Measurements from ENCODE around the gene MUC20. TPM values are rescaled to one million over a fixed set of nuclear protein-coding genes. Genes with fewer than 3 reads are reported as not detected.
"Not testable (repeated sequence)": the region's sequence is repeated elsewhere in the genome, so short reads cannot be mapped to it uniquely, and the experiment has no call there.

Gene MUC20
- total and polyA plus RNA-seq, 2 experiments from 2014 or later, result 0.29 TPM; not detected in 1

DNA sequence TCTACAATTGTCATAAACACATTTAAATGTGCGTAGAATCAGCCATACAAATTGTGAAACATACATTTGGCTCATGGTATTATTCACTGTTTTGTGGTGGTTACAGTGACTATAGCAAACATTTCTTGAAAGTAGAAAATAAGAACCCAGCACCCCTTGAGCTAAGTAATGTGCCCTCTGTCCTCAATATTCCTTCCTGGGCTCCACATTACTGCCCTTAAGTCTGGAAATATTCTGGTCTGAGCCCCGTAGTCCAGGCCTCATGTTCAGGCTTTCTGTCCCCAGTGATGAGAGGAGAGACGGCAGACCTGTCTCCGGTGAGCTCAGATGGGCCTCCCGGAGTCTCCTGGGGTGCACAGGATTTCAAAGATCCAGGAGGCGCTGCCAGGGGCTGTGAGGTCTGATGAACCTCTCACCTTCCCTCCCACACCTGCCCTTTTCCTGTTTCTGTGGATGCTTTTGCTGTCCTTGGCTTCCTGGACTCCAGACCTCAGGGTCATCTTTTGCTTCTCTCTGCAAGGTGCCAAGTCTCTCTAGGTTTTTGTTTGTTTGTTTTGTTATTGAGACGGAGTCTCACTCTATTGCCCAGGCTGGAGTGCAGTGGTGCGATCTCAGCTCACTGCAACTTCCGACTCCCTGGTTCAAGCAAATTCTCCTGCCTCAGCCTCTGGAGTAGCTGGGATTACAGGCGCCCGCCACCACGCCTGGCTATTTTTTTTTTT lies 8.8 kb upstream of the MUC20 start (continued):
- TF ChIP-seq, protein P1, sequence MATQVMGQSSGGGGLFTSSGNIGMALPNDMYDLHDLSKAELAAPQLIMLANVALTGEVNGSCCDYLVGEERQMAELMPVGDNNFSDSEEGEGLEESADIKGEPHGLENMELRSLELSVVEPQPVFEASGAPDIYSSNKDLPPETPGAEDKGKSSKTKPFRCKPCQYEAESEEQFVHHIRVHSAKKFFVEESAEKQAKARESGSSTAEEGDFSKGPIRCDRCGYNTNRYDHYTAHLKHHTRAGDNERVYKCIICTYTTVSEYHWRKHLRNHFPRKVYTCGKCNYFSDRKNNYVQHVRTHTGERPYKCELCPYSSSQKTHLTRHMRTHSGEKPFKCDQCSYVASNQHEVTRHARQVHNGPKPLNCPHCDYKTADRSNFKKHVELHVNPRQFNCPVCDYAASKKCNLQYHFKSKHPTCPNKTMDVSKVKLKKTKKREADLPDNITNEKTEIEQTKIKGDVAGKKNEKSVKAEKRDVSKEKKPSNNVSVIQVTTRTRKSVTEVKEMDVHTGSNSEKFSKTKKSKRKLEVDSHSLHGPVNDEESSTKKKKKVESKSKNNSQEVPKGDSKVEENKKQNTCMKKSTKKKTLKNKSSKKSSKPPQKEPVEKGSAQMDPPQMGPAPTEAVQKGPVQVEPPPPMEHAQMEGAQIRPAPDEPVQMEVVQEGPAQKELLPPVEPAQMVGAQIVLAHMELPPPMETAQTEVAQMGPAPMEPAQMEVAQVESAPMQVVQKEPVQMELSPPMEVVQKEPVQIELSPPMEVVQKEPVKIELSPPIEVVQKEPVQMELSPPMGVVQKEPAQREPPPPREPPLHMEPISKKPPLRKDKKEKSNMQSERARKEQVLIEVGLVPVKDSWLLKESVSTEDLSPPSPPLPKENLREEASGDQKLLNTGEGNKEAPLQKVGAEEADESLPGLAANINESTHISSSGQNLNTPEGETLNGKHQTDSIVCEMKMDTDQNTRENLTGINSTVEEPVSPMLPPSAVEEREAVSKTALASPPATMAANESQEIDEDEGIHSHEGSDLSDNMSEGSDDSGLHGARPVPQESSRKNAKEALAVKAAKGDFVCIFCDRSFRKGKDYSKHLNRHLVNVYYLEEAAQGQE (IDR thresholded peaks at IDR 0.05; ENCODE audit: unreplicated experiment), result no peak
- TF ChIP-seq, protein P2, sequence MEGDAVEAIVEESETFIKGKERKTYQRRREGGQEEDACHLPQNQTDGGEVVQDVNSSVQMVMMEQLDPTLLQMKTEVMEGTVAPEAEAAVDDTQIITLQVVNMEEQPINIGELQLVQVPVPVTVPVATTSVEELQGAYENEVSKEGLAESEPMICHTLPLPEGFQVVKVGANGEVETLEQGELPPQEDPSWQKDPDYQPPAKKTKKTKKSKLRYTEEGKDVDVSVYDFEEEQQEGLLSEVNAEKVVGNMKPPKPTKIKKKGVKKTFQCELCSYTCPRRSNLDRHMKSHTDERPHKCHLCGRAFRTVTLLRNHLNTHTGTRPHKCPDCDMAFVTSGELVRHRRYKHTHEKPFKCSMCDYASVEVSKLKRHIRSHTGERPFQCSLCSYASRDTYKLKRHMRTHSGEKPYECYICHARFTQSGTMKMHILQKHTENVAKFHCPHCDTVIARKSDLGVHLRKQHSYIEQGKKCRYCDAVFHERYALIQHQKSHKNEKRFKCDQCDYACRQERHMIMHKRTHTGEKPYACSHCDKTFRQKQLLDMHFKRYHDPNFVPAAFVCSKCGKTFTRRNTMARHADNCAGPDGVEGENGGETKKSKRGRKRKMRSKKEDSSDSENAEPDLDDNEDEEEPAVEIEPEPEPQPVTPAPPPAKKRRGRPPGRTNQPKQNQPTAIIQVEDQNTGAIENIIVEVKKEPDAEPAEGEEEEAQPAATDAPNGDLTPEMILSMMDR (conservative IDR thresholded peaks at IDR 0.05; ENCODE audit: low read depth in 2 of 2), result no peak
- TF ChIP-seq ZNF114 (CRISPR knock-in tag; IDR thresholded peaks at IDR 0.05) (no peak), NANOG (IDR thresholded peaks at IDR 0.05; ENCODE audit: borderline replicate concordance) (no peak)
- TF ChIP-seq, protein P3, sequence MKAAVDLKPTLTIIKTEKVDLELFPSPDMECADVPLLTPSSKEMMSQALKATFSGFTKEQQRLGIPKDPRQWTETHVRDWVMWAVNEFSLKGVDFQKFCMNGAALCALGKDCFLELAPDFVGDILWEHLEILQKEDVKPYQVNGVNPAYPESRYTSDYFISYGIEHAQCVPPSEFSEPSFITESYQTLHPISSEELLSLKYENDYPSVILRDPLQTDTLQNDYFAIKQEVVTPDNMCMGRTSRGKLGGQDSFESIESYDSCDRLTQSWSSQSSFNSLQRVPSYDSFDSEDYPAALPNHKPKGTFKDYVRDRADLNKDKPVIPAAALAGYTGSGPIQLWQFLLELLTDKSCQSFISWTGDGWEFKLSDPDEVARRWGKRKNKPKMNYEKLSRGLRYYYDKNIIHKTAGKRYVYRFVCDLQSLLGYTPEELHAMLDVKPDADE (IDR thresholded peaks at IDR 0.05), result no peak

GRCh38 chr3:195712535-195712910 lies 8.3 kb upstream of the MUC20 start:
- H3K27ac ChIP-seq (ENCODE audit: low read depth); H3K27ac Mint-ChIP-seq; H3K4me1 Mint-ChIP-seq; H3K4me2 ChIP-seq; H3K36me3 ChIP-seq (ENCODE audit: insufficient read depth); ATAC-seq; DNase-seq (ENCODE audit: low spot score); H3K27me3 Mint-ChIP-seq (ENCODE audit: insufficient read depth, low read depth, poor library complexity); H3K4me1 ChIP-seq (ENCODE audit: insufficient read depth); H3K4me3 Mint-ChIP-seq; H3K36me3 Mint-ChIP-seq (ENCODE audit: low read depth); H2AFZ ChIP-seq; H3K4me3 ChIP-seq; H3K79me2 ChIP-seq (replicated peaks; ENCODE audit: insufficient read depth); H3K27me3 ChIP-seq (ENCODE audit: insufficient read depth); H3K9me2 ChIP-seq (ENCODE audit: insufficient read depth); H4K20me1 ChIP-seq (replicated peaks; ENCODE audit: insufficient read depth); H3K9me3 Mint-ChIP-seq; H3F3A ChIP-seq (replicated peaks; ENCODE audit: low read depth): not testable (repeated sequence)

DNA sequence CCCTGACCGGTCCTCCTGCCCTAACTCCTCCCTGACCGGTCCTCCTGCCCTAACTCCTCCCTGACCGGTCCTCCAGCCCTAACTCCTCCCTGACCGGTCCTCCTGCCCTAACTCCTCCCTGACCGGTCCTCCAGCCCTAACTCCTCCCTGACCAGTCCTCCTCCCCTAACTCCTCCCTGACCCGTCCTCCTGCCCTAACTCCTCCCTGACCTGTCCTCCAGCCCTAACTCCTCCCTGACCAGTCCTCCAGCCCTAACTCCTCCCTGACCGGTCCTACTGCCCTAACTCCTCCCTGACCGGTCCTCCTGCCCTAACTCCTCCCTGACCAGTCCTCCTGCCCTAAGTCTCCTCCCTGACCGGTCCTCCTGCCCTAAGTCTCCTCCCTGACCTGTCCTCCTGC lies 7.6 kb upstream of the MUC20 start:
- not testable (repeated sequence) for H3K79me2 ChIP-seq (replicated peaks; ENCODE audit: insufficient read depth); H3K36me3 ChIP-seq (ENCODE audit: insufficient read depth); H3K4me1 ChIP-seq (ENCODE audit: insufficient read depth); ATAC-seq; H3K4me2 ChIP-seq; H3K27me3 Mint-ChIP-seq (ENCODE audit: insufficient read depth, low read depth, poor library complexity); H3K9me2 ChIP-seq (ENCODE audit: insufficient read depth); H3K36me3 Mint-ChIP-seq (ENCODE audit: low read depth); H3K27ac ChIP-seq (ENCODE audit: low read depth); H3K27ac Mint-ChIP-seq; H3K4me3 Mint-ChIP-seq; H4K20me1 ChIP-seq (replicated peaks; ENCODE audit: insufficient read depth); H3K4me3 ChIP-seq; H3K27me3 ChIP-seq (ENCODE audit: insufficient read depth); H2AFZ ChIP-seq; DNase-seq (ENCODE audit: low spot score); H3F3A ChIP-seq (replicated peaks; ENCODE audit: low read depth); H3K9me3 Mint-ChIP-seq
- H3K4me1 Mint-ChIP-seq, result peaks cover 10% of the 10 kb centered on the region
